Testis (tissue), 3 donors: ENCODE results near the gene RAPGEF4. TPM values are rescaled to one million over a fixed set of nuclear protein-coding genes. Genes with fewer than 3 reads are reported as not detected.
A peak's percentile ranks its signal among the peaks of the same experiment; 100 is the strongest.

Experiments used
- DNase-seq: peaks from one replicate; pipeline ENCODE4 v3.0.0-alpha.2; 2019
- H3K27ac ChIP-seq, 2 donors: fragments of 200-600 bp; sonication (generic); one replicate each; pipeline ENCODE4 v1.5.1; 2019
- H3K27me3 ChIP-seq: fragments of 200-600 bp; sonication (generic); one replicate; pipeline ENCODE4 v1.5.1; 2019
- H3K36me3 ChIP-seq: fragments of 200-600 bp; sonication (generic); one replicate; pipeline ENCODE4 v1.5.1; 2017; ENCODE audit warnings: low read depth; ENCODE audit errors: missing control alignments
- H3K4me1 ChIP-seq: fragments of 200-600 bp; sonication (generic); one replicate; pipeline ENCODE4 v1.5.1; 2019
- H3K4me3 ChIP-seq, 2 donors: fragments of 200-600 bp; sonication (generic); one replicate each; pipeline ENCODE4 v1.5.1; 2017 to 2019
- H3K9me3 ChIP-seq: fragments of 200-600 bp; sonication (generic); one replicate; pipeline ENCODE4 v1.5.1; 2017
- CTCF ChIP-seq, 3 experiments: fragments of 450-650 bp in 2 of 3; fragments of 200-600 bp in 1 of 3; sonication (generic) in 1 of 3; IDR thresholded peaks; one replicate each; pipeline ENCODE4 v1.5.1; 2016 to 2019; ENCODE audit warnings: antibody characterized with exemption in 3 of 3, mild to moderate bottlenecking in 2 of 3, moderate library complexity in 1 of 3
- POLR2A ChIP-seq: fragments of 450-650 bp; IDR thresholded peaks from one replicate; pipeline ENCODE4 v1.6.1; 2017; ENCODE audit warnings: antibody characterized with exemption, mild to moderate bottlenecking, moderate library complexity
- WGBS, 2 donors: methylation state at CpG; one replicate each; pipeline ENCODE4 v1.1.5; 2018; 5-methylcytosine and 5-hydroxymethylcytosine counted together
- intact Hi-C: fragments of 100-400 bp; cut with DNase I; formaldehyde crosslinking; loops from one replicate; pipeline ENCODE4 v1.15.1; 2023; ENCODE audit warnings: low total_unique reads
- polyA plus RNA-seq: library from polyadenylated mRNA; stranded (reverse); fragments of 350-450 nt; fragmentation: Illumina TruSeq; extraction: RNeasy Lipid Tissue Mini Kit (QIAGEN cat#74804); gene quantifications from one replicate; pipeline ENCODE4 v1.2.3, GENCODE V29; 2014; ENCODE audit warnings: low read depth, low replicate concordance; ENCODE audit not compliant: insufficient read depth
- total RNA-seq, 2 donors: library from RNA; depleted of rRNA; stranded (reverse); fragments of >200 nt; gene quantifications; one replicate each; pipeline ENCODE4 v1.2.3, GENCODE V29; 2016

RAPGEF4 gene
- total and polyA plus RNA-seq, 3 donors from 2014 or later = 14.3 to 42.6 (median 22.5) TPM

- no peaks in the 10 kb centered on the region for H3K4me1 ChIP-seq
- H3K4me3 ChIP-seq = no peak overlapping the region
- H3K9me3 ChIP-seq = no peaks in the 10 kb centered on the region
- WGBS, 2 donors = 81 to 83% methylated on average over 4 of the region's 4 CpGs
- no peaks in the 10 kb centered on the region for H3K27me3 ChIP-seq
- no peak for TF ChIP-seq CTCF (IDR thresholded peaks at IDR 0.05)
- TF ChIP-seq POLR2A = no peak
- H3K27ac ChIP-seq = no peak overlapping the region
- H3K36me3 ChIP-seq = no peaks in the 10 kb centered on the region
- no peak for DNase-seq
- intact Hi-C loops = no loop called here
Observed at GRCh38 chr2:173064151-173064805, 328.6 kb downstream of the RAPGEF4 start.

- no peak for DNase-seq
- Histone ChIP-seq H3K4me1 (no peaks in the 10 kb centered on the region), H3K27me3 (no peaks in the 10 kb centered on the region), H3K4me3 (no peak overlapping the region), H3K27ac (no peak overlapping the region), H3K9me3 (no peaks in the 10 kb centered on the region), H3K36me3 (no peaks in the 10 kb centered on the region)
- TF ChIP-seq CTCF (IDR thresholded peaks at IDR 0.05) = no peak
- no peak for TF ChIP-seq POLR2A
- intact Hi-C loops = no loop called here
- 79 to 80% methylated on average over 6 of the region's 6 CpGs for WGBS, 2 donors
Observed at GRCh38 chr2:173066887-173067676, 331.4 kb downstream of the RAPGEF4 start.

GRCh38 chr2:173075056-173075780 lies 339.6 kb downstream of the RAPGEF4 start:
- Histone ChIP-seq H3K27ac (peak overlapping the region; percentile 93 to 99), H3K4me3 (peak overlapping the region; percentile 74 to 95), H3K9me3 (no peaks in the 10 kb centered on the region), H3K27me3 (no peaks in the 10 kb centered on the region), H3K4me1 (peaks cover 17% of the 10 kb centered on the region), H3K36me3 (no peaks in the 10 kb centered on the region)
- WGBS, 2 donors = 4 to 18% methylated on average over 7 to 20 of the region's 25 CpGs
- DNase-seq = peak; percentile 21
- intact Hi-C loops = no loop called here
- no peak for TF ChIP-seq CTCF (IDR thresholded peaks at IDR 0.05)
- no peak for TF ChIP-seq POLR2A

GRCh38 chr2:173075781-173076580 lies 340.3 kb downstream of the RAPGEF4 start, which contains the start of gene MAP3K20:
Gene MAP3K20 (plus strand): TSS chr2:173075846. CDS start chr2:173091032, 15,186 bp downstream.
- peak within 1 kb of the TSS; percentile 74 to 95 for H3K4me3 ChIP-seq
- TF ChIP-seq CTCF (IDR thresholded peaks at IDR 0.05) = peak; percentile 23 to 40 (median 37)
- no peak for TF ChIP-seq POLR2A
- WGBS, 2 donors = 0 to 1% methylated on average over 31 to 45 of the region's 106 CpGs
- peak; percentile 84 for DNase-seq
- H3K9me3 ChIP-seq = no peaks in the 10 kb centered on the region
- H3K36me3 ChIP-seq = no peaks in the 10 kb centered on the region
- H3K4me1 ChIP-seq = peaks cover 17% of the 10 kb centered on the region
- H3K27ac ChIP-seq = peak within 1 kb of the TSS; percentile 93 to 99
- H3K27me3 ChIP-seq = no peaks in the 10 kb centered on the region
- intact Hi-C loops = no loop called here
